T follicular helper cell (primary cell): ENCODE data around the gene MTHFD1L.
"Not testable (repeated sequence)": the region's sequence is repeated elsewhere in the genome, so short reads cannot be mapped to it uniquely, and the experiment has no call there.

ENCODE experiments used
- DNase-seq: peaks from one replicate; pipeline ENCODE4 v3.0.0-alpha.2; 2020; ENCODE audit warnings: low read depth

MTHFD1L gene

DNA sequence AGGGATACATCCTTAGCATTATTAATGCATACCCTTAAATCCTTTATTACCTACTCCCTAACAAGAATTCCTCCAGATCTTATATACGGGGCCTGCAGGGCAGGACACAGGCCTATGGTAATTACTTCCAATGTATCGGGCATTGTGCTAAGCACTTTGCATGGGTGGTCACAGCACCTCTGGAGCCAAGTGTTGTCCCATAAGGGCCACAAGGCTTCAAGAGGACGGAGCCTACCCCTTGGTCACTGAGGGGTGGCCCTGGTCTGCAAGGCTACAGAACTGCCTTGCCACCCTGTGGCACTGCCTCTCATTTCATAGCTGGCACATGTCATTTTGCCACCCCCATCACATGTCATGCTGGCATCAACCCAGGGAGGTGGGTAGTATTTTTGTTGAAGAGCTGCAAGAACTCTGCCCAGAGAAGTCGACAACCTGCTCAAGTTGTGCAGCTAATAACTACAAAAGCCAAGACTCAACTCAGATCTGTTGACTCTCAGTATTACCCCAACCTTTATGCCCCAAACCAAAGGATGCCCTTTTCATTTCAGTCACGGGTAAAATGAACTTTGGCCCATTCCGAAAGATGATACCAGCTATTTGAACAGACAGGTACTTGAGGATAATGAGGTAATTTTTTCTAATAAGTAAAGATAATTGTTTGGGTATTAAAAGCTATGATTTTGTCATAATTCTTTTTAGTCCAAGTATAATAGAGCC lies 230.2 kb downstream of the MTHFD1L start:
- no peak for DNase-seq

GRCh38 chr6:151096255-151096612 lies 230.7 kb downstream of the MTHFD1L start:
- DNase-seq: no peak

DNA sequence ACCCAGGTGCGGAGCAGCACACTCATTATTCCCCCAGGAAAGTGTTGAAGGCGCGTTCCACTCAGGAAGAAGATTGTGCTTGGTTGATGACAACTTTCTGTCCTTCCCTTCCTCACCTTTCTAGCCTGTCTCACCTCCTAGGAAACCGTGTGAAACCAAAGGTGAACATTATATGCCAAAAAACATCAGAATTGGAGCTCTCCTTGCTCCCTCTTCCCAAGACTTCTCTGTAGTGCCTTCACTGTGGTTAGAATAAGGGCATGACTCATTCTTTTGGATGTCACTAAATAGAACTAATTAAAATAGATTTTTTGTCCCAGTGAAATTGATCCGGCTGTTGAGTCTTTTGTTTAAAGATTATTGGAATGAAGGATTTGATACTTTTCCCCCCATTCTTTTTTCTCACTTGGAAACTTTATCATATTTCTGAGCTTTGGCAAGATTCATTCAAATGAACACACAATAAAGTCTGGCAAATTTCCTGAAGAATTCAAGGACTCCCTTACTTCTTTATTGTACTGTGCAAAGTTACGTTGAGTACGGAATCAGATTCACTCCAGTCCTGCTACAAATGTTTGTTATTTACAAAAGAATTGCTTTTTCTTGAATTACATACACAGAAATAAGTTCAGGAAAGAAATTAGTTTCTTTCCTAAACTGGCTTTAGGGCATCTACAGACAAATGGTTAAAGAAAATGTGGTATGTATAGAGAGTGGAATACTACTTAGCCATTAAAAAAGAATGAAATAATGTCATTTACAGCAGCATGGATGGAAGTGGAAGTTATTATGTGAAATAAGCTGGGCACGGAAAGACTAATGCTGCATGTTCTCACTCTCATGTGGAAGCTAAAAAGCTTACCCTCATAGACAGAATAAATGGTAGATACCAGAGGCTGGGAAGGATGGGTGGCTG lies 231.4 kb downstream of the MTHFD1L start:
- no peak for DNase-seq

DNA sequence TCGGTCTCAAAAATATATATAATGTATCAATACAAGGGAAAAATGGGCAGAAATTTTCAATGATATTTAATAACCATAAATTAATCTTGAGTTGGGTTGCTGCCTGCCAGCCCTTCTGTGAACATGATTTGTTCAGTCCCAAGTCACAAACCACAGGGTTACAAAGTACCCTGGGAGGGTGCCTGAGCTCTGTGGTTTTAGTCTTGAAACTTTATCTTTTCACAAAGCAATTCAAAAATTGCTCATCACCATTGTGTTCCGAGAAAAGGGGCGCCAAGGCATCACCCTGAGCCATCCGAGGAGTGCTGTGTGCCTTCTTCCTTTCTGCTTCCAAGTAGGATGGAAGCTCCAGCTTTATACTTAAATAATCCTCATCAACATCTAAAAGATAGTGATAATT lies 232.7 kb downstream of the MTHFD1L start:
- DNase-seq: no peak

- no peak for DNase-seq
Observed at GRCh38 chr6:151100326-151100725, 234.8 kb downstream of the MTHFD1L start.

GRCh38 chr6:151101161-151101815 lies 235.8 kb downstream of the MTHFD1L start:
- no peak for DNase-seq

GRCh38 chr6:151101816-151102694 lies 236.6 kb downstream of the MTHFD1L start:
- DNase-seq: no peak

DNA sequence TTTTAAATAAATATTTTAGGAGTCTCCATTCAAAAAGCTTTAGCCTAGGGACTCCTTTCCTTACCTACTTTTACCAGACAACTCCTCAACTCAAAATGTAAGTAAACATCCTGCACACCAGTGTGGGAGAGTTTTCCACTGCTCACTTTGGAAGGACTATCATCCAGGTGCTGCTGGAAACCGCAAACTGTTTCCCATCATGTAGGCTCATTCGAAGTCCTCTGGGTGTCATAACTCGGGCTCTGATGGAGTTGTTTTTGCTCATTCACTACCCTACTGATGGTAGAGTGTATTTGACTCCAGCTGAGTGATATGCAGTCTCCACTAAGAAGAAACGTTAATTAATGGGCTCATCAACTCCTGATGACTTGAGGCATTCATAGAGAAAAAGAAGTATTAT lies 237.8 kb downstream of the MTHFD1L start:
- no peak for DNase-seq

DNA sequence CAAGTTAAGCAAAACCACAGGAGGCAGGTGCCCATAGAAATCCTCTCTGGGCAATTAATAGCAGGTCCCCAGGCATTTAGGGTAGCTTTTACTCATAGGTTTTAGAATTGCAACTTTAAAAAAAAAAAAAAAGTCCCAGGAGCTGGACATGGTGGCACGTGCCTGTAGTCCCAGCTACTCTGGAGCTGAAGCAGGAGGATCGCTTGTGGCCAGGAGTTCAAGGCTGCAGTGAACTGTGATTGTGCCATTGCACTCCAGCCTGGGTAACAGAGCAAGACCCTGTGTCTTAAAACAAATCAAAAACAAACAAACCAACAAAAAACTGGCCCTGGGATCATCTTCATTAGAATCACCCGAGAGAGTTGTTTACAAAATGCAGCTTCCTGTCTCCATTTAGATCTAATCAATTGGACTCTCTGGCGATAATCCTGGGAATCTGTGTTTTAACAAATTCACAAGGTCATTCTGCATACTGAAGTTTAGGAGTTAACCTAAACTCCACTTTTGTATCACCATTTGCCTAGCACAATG lies 242.5 kb downstream of the MTHFD1L start:
- no peak for DNase-seq

GRCh38 chr6:151108548-151108947 lies 243.0 kb downstream of the MTHFD1L start:
- no peak for DNase-seq

DNA sequence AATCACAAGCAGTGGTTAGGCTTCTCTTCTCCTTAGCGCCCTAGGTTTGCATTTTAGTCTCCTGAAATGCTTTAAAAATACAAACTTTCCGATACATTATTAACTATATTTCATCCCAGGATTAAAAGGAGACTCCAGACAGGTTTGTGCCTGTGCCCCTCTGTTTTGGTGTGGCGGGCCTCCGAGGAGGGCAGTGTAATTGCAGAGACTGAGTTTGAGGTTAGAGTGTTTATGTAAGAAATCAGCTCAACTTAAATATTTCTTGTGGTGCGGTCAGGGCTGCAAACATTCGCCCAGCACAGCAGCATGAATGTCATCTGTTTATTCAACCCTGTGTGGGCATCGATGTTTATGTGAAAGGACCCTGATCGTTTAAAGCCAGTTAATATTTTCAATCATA lies 243.9 kb downstream of the MTHFD1L start:
- DNase-seq: no peak

DNA sequence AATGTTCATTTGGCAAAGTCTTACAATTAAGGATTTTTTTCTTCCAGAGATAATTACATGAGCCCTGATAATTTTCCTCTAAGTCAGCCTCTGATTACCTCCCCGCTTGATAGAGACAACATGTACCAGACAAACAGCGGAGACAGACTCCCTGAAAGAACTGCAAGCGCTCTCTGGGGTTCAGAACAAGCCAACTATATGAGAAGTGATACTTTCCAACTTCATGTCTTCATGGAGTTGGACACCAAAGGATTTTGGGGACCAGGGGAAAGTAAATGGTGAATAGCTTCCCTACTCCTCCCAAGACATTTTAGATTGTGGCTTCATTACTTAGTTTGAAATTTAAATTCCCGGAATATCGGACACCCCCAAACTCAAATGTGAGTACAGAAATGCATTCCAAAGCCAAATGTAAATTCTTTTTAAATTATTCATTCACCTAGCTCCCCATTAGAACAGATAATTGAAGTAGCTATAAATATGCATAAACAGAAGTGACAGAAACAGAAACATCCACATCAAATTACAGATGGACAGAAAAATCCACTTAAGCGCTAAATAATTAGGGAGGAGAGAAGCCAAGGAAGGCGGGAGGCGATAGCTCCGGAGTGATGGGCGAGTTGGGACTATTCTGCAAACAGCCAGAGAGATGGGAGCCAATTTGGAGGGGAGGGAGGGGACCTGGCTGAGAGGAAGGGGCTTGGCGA lies 244.5 kb downstream of the MTHFD1L start:
- DNase-seq: no peak

DNA sequence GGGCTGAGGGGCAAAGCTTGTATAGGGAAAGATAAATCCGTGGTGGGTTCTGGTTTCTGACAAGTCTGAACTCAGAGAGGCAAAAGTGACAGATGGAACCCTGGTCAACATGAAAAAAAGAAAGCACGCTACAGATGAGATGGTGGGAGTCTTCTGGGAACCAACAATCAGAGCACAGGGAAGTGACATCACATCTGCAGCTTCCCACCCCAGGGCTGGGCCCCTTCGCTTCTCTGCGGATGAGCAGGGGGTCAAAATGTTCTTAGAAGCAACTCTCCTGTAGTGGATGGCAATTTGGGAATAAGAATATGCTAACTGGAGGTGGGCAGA lies 245.0 kb downstream of the MTHFD1L start:
- no peak for DNase-seq

DNA sequence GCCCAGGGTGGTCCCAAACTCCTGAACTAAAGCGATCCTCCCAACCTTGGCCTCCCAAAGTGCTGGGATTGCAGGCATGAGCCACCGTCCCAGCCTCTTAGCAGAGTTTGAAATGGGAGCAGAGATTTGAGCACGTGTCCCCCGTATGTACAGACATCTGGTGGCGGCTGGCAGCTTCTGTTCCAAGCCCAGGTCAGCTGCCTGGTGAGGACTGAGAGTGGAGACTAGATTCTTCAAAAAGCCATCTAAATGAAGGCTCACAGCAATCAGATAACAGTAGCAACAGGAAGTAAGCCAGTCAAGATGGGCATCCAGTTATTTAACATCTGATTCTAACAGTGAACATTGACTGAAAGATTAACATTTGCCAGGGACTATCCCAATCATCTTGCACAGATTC lies 246.2 kb downstream of the MTHFD1L start:
- no peak for DNase-seq

- no peak for DNase-seq
Observed at GRCh38 chr6:151112130-151112529, 246.6 kb downstream of the MTHFD1L start.

- DNase-seq: not testable (repeated sequence)
Observed at GRCh38 chr6:151112884-151113283, 247.4 kb downstream of the MTHFD1L start.

DNA sequence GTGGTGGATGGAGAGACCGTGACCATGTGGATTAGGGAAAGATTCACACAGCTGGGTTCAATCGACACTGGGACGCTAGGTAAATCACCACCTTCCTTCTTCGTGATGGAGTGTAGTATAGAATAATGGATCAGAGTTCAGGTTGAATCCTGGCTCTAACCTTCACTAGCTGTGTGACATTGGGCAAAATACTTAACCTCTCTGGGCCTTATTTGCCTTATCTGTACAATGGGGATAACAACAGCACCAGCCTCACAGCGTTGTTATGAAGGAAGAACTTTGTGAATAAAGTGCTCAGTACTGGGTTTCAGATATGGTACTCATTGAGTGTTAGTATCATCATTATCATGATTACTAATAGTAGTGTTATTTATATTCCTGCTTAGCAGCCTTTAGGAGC lies 248.1 kb downstream of the MTHFD1L start:
- DNase-seq: no peak

DNA sequence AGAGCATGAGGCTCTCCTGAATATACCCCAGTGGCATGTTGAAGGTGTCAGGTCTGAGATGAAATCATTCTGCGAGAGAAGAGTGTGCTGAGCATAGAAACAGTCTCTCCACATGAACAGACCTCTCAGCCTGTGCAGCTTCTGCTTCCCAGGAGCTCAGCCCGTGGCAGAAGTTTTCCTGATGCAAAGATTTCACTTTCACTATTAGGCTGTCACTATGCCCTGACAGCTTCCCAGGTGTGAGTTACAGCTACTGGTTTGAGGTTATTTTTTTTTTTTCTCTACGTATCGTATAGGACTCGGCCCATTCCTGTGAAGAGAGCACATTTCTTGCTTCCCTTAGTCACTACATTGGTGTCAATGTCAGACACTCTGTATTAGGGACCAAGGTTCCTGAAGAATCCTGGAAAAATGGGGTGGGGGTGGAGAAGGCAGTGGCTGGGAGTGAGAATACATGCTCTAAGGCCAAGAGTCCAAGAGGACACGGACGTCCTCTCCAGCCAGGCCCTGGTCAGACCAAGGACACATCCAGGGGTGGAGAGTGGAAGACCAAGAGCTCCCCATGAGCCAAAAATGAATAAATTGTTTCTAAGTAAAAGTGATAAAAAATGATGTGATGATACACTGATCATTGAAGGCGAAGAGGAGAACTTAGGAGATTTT lies 253.1 kb downstream of the MTHFD1L start:
- DNase-seq: no peak

DNA sequence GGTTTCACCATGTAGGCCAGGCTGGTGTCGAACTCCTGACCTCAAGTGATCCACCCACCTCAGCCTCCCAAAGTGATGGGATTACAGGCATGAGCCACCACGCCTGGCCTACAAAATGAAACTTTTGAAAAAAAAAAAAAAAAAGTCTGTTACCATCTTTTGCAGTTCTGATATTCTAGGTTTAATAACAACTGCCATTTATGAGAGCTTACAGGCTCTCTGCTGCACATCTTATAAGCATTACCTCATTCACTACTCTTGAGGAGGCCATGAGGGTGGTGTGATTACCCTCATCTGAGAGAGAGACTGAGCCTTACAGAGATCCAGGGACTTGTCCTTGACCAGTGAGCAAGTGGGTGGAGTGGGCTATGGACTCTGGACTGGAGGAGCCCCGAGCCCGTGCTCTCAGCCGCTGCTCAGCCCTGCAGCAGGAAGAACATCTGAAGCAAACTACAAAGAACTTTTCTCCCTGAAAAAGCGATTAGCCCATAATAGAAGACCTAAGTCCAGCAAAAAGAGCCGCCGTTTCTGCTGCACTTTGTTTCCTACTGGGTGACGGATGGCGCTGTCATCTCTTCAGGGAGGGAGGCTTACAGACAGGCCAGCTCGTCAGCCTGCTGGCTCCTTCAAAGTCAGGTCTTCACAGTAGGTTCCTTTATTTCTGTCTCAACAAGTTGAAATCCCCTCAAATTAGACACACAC lies 254.5 kb downstream of the MTHFD1L start:
- DNase-seq: no peak

DNA sequence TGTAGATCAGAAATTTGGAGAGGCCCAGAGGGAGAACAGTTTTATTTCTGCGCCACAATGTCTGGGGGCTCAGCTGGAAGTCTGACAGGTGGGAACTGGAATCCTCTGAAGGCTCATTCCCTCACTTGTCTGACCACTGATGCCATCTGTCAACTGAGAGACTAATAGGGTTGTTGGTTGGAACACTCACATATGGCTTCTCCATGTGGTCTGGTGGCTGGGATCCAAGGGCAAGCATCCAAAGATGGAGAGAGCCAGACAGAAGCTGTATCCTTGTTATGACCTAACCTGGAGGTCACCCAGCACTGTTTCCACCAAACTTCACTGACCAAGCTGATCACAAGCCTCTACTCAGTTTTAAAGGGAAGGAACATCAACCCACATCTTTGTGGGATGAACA lies 256.4 kb downstream of the MTHFD1L start:
- no peak for DNase-seq
